Thoracic aorta (tissue), 2 donors: Measurements from ENCODE around the gene PIAS1. TPM values are rescaled to one million over a fixed set of nuclear protein-coding genes. Genes with fewer than 3 reads are reported as not detected.
A peak's percentile ranks its signal among the peaks of the same experiment; 100 is the strongest.

Experiments
- ATAC-seq: fragments of 150-250 bp; one replicate; pipeline ENCODE4 v1.8.0; 2017; ENCODE audit warnings: low read depth; ENCODE audit not compliant: insufficient number of reproducible peaks, low FRiP score
- DNase-seq: peaks from one replicate; pipeline ENCODE4 v3.0.0-alpha.2; 2020; ENCODE audit warnings: low spot score
- H3K27ac ChIP-seq, 2 donors: fragments of 200-600 bp; sonication (generic); 1 replicate in 1 of 2; 2 replicates in 1 of 2; pipeline ENCODE4 v1.5.1; 2016; ENCODE audit warnings: mild to moderate bottlenecking in 2 of 2, moderate library complexity in 2 of 2
- H3K27me3 ChIP-seq: fragments of 200-600 bp; sonication (generic); replicated peaks from 2 replicates; pipeline ENCODE4 v1.6.0; 2016; ENCODE audit warnings: mild to moderate bottlenecking; ENCODE audit not compliant: insufficient read depth
- H3K36me3 ChIP-seq: fragments of 200-600 bp; sonication (generic); one replicate; pipeline ENCODE4 v1.5.1; 2016
- H3K4me1 ChIP-seq, 2 donors: fragments of 200-600 bp; sonication (generic); 1 replicate in 1 of 2; 2 replicates in 1 of 2; pipeline versions ENCODE4 v1.5.1 to v1.6.0; 2016; ENCODE audit warnings: low read depth in 2 of 2, mild to moderate bottlenecking in 1 of 2; ENCODE audit not compliant: control insufficient read depth in 1 of 2
- H3K4me3 ChIP-seq: fragments of 200-600 bp; sonication (generic); 2 replicates; pipeline ENCODE4 v1.5.1; 2016; ENCODE audit warnings: mild to moderate bottlenecking
- H3K9me3 ChIP-seq: fragments of 200-600 bp; sonication (generic); 2 replicates; pipeline ENCODE4 v1.5.1; 2016
- total RNA-seq, 2 donors: library from RNA; depleted of rRNA; stranded (reverse); fragments of >200 nt; gene quantifications; one replicate each; pipeline versions ENCODE4 v1.1.0 to v1.2.3, GENCODE V29; 2016
- TF ChIP-seq, protein P1 (sequence below): fragments of 200-600 bp; sonication (generic); IDR thresholded peaks from one replicate; pipeline ENCODE4 v1.5.1; 2019; ENCODE audit warnings: antibody characterized with exemption

Gene PIAS1
- total RNA-seq, 2 donors from 2014 or later, result 45.1 to 74.1 TPM

DNA sequence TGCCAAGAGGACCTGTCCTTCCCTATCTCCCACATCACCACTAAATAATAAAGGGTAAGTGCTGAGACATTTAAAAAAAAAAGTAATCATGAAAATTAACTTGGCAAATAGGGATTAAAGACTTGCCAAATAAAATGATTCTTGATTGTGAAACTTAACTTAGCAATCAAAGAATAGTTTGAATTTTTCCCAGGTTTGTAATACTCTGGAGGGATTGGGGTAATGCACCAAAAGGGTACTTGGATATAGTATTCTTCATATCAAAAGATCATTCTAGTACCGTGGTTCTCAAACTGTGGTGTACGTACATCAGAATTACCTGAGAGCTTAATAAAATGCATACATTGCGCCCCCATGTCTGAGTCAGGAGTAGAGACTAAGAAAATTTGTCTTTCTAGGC is 122.5 kb downstream of the PIAS1 start:
- Histone ChIP-seq H3K4me1 (peaks cover 16 to 24% of the 10 kb centered on the region in 2 donors), H3K27ac (peak overlapping the region in 1 of 2 donors; percentile 52), H3K36me3 (peaks cover 12% of the 10 kb centered on the region), H3K27me3 (no peaks in the 10 kb centered on the region), H3K9me3 (no peaks in the 10 kb centered on the region), H3K4me3 (no peak overlapping the region)
- ATAC-seq (no peak), DNase-seq (no peak)
- TF ChIP-seq, protein P1, sequence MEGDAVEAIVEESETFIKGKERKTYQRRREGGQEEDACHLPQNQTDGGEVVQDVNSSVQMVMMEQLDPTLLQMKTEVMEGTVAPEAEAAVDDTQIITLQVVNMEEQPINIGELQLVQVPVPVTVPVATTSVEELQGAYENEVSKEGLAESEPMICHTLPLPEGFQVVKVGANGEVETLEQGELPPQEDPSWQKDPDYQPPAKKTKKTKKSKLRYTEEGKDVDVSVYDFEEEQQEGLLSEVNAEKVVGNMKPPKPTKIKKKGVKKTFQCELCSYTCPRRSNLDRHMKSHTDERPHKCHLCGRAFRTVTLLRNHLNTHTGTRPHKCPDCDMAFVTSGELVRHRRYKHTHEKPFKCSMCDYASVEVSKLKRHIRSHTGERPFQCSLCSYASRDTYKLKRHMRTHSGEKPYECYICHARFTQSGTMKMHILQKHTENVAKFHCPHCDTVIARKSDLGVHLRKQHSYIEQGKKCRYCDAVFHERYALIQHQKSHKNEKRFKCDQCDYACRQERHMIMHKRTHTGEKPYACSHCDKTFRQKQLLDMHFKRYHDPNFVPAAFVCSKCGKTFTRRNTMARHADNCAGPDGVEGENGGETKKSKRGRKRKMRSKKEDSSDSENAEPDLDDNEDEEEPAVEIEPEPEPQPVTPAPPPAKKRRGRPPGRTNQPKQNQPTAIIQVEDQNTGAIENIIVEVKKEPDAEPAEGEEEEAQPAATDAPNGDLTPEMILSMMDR, result no peak

DNA sequence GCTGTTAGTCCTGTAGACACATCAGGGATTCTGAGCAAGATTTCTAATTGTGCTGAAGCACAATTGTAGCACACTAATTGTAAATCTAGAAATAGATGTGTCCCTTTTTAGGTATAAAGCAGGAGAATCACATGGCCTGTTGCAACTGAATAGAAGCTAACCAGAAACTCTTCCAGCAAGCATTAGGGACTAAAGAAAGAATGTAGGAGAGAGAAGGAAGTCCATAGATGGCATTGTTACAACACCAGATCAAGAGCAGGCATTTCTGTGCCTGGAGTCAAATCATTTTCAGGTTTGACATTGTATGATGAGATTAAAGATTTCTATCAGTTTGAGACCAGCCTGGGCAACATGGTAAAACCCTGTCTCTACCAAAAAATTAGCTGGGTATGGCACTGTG is 123.6 kb downstream of the PIAS1 start:
- ATAC-seq (peak; percentile 65), DNase-seq (no peak)
- TF ChIP-seq, protein P1, result no peak
- Histone ChIP-seq H3K9me3 (no peaks in the 10 kb centered on the region), H3K27ac (peak overlapping the region in 1 of 2 donors; percentile 52), H3K36me3 (peaks cover 12% of the 10 kb centered on the region), H3K4me1 (peaks cover 16 to 24% of the 10 kb centered on the region in 2 donors), H3K4me3 (no peak overlapping the region), H3K27me3 (no peaks in the 10 kb centered on the region)

DNA sequence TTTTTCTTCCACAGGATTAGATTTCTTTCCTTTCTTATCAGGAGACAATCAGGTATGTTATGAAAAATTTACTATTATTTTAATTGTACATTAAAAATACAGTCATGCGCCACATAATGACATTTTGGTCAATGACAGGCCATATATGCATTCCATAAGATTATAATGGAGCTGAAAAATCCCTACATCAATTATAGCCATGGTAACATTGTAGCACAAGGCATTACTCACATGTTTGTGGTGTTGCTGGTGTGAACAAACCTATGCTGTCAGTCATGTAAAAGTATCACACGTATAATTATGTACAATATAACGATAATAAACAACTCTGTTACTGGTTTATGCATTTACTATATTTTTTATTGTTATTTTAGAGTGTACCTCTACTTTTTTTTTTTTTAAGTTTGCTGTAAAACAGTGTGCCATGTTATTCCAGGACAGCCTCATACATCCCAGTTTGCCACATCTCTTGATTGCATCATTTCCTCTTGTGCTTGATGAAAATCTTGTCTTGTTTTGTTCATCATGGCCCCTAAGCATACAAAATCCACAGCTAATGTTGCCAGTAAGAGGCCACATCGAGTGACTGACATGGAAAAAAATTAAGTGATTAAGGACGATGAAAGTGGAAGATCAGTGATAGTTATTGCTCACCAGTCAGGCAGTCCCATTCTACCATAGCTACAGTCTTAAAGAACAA is 129.7 kb downstream of the PIAS1 start:
- Histone ChIP-seq H3K36me3 (peaks cover 25% of the 10 kb centered on the region), H3K4me1 (peaks cover 22 to 24% of the 10 kb centered on the region in 2 donors), H3K27me3 (no peaks in the 10 kb centered on the region), H3K9me3 (no peaks in the 10 kb centered on the region), H3K4me3 (no peak overlapping the region), H3K27ac (no peak overlapping the region)
- no peak for DNase-seq
- TF ChIP-seq, protein P1, result no peak
- ATAC-seq, result no peak

DNA sequence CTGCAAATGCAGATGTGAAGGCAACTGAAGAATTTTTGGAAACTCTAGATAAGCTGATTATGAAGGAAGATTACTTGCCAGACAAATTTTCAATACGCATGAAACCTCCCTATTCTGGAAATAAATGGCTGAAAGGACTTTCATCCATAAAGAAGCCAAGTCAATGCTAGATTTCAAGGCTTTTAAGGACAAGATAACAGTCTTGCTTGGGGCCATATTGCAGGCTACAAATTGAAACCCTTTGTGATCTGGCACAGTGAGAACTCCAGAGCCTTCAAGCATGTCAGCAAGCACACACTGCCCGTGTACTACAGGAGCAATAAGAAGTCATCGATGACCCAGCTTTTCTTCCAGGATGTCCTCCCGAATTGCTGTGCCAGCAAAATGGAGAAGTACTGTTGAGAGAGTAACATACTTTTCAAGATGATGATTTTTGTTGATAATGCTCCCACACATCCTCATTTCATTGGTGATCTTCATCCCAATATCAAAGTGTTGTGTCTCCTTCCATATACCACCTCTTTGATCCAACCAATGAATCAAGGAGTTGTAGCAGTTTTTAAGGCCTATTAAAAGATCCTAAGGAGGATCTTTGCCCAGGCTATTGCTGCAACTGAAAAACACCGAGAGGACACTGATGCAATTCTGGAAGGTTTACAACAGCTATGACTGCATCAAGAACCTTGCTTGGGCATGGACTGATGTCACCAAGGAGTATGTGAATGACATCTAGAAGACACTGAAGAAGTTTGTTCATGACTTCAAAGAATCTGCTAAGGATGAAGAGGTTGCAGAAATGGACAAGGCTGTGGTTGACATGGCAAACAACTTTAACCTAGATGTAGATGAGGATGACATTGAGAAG is 130.7 kb downstream of the PIAS1 start:
- Histone ChIP-seq H3K9me3 (no peaks in the 10 kb centered on the region), H3K4me1 (peaks cover 21 to 29% of the 10 kb centered on the region in 2 donors), H3K36me3 (peaks cover 25% of the 10 kb centered on the region), H3K27ac (no peak overlapping the region), H3K4me3 (no peak overlapping the region), H3K27me3 (no peaks in the 10 kb centered on the region)
- DNase-seq (no peak), ATAC-seq (no peak)
- TF ChIP-seq, protein P1, result no peak
